Right renal pelvis (tissue), 4 donors: ENCODE data around the gene ROBO3. TPM values are rescaled to one million over a fixed set of nuclear protein-coding genes. Genes with fewer than 3 reads are reported as not detected.

Source experiments
- DNase-seq, 4 donors: peaks; one replicate each; pipeline ENCODE4 v3.0.0-alpha.2; 2013; ENCODE audit warnings: low read depth in 4 of 4, low spot score in 3 of 4, missing footprints in 1 of 4
- polyA plus RNA-seq, 4 donors: library from polyadenylated mRNA; unstranded; fragments of 120-200 nt; gene quantifications; one replicate each; pipeline ENCODE4 v1.2.1, GENCODE V29; 2013; ENCODE audit not compliant: insufficient read length in 4 of 4

ROBO3 gene
- polyA plus RNA-seq, 4 donors, result 22.7 to 29.2 (median 24.9) TPM

- DNase-seq, result no peak
Observed at GRCh38 chr11:124874571-124875255, 9.5 kb downstream of the ROBO3 start.

DNA sequence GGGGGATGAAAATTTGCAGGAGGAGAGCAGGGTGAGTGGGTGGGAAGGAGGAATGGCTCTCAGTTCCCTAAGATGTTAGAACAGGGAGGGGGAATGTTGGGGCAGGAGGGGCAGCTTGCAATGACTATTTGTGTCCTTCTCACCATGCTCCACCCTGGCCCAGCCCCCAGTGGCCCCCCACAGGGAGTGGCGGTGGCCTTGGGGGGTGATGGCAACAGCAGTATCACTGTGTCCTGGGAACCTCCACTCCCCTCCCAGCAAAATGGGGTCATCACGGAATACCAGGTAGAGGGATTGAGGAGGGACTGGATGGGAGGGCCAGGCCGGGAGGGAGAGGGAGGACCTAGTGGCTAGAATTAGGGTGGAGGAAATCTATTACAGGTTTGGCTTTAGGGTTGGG, 10.2 kb downstream of the ROBO3 start:
- no peak for DNase-seq

DNA sequence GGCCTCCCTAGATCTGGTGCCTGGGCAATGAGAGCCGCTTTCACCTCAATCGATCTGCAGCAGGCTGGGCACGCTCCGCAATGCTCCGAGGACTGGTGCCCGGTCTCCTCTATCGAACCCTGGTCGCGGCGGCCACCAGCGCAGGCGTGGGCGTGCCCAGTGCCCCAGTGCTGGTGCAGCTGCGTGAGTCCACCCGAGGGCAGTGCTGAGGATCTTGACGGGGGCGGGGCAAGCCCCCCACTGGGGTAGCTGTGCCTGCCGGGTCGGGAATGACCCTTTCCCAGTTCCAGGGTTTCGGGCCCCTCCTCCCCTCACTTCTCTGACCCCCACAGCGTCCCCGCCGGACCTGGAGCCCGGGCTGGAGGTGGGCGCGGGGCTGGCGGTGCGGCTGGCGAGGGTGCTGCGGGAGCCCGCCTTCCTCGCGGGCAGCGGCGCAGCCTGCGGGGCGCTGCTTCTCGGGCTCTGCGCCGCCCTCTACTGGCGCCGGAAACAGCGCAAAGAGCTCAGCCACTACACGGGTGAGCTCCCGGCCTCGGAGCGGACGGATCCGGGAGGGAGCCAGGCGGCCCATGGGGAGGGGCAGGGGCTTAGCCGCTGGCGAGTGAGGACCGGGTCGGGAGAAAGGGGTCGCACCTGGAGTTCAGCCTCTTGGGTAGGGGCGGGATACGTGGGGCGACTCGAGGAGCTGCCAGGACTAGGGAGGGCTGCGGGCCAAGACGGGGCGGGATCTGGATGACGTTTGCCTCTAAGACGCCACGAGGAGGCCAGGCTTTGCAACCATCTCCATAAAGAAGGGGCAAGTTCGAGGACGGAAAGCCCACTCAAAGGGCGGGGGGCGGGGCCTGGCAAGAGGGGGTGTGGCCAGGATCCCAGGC, 10.9 kb downstream of the ROBO3 start:
- peak; percentile 82 to 90 (median 87) for DNase-seq

DNA sequence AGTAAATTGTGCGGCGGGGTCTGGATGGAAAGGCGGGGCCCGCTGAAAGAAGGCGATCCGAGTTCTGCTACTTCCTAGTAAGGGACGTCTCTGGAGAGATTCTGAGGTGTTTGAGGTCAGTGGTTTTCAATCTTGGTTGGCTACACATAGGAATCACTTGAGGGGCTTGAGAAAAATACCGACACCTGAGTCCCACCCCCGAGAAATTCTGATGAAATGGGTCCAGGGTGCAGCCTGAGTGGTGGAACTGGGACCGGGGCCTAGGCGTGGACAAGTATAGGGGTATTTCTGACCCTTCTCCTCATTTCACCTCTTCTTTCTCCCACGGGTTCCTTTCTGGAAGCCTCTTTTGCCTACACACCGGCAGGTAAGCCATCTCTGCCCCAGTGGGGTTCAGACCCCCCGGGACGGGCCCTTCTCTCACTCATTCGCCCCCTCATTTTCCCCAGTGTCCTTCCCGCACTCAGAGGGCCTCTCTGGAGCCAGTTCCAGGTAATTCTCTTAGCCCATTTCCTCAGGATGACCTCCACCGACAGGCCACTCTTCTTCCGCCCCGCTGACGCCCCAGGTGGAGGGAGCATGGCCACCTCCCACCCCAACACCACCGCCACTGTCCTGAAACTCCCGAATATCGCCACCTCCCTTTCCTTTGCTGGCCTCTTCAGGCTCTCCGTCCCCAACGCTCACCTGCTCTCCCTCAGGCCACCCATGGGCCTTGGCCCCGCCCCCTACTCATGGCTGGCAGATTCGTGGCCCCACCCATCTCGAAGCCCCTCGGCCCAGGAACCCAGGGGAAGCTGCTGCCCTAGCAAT, 11.8 kb downstream of the ROBO3 start:
- DNase-seq, result no peak

DNA sequence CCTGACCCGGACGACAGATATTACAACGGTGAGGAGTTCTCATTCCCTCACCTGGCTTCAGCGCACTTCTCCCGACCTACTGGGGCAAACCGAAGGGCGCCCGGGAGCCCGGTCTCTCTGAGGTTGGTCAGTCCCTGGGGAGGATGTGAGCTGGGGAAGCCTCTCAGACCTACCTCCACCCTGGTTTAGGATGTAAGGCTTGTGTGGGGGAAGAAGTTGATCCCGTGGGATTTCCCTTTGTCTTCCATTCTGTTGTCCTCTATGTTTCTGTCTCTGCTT, 12.3 kb downstream of the ROBO3 start:
- no peak for DNase-seq

DNA sequence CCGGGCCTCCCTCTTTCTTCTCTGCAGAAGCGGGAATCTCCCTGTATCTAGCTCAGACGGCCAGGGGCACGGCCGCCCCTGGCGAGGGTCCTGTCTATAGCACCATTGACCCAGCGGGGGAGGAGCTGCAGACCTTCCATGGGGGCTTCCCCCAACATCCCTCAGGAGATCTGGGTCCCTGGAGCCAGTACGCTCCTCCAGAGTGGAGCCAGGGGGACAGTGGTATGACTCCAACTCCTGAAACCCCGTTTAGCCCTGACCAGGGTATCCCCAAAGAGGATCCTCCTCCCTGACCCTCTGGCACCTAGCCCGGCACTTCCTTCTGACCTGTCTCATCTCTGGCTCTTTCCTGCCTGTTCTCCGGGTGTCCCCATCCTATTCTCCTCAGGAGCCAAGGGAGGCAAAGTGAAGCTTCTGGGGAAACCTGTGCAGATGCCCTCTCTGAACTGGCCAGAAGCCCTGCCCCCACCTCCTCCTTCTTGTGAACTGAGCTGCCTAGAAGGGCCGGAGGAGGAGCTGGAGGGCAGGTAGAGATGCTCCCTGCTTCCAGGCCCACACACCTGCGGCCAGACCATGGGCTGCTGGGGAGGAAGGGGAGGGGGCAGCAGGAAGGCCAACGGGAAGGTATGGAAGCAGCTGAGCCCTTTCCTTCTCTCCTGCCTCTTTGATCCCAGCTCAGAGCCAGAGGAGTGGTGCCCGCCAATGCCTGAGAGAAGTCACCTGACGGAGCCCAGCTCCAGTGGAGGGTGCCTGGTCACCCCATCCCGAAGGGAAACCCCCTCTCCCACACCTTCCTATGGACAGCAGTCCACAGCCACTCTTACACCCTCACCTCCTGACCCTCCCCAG, 12.9 kb downstream of the ROBO3 start:
- DNase-seq, result no peak

GRCh38 chr11:124878759-124879492, 13.7 kb downstream of the ROBO3 start:
- no peak for DNase-seq

DNA sequence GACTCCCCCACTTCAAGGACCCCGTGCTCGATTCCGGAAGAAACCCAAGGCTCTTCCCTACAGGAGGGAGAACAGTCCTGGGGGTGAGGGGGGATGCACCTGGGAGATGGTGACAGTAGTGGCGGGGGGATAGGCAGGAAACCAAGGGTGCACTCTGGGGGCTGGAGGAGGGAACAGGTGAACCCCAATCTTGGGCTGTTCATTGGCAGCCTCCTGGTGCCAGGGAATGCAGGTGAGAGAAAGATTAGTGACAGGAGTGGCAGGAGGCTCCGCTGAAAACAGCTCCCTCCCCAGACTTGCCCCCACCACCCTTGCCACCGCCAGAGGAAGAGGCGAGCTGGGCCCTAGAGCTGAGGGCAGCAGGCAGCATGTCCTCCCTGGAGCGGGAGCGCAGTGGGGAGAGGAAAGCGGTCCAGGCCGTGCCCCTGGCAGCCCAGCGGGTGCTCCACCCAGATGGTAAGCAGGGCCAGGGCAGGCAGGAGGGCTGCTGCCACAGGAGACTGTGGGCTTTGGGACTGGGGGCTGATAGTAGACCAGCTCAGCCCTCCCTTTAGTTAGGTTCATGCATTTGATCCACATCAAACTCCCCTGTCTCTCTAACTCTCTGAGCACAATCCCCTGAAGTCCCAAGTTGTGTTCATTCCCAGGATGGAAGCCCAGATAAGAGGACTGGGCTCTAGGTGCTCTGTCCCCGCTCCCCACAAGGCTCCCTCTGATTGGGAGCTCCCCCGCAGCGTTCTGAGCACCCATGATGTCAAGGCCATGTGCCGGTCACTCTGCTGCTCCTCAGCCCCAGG, 14.5 kb downstream of the ROBO3 start:
- DNase-seq, result no peak

DNA sequence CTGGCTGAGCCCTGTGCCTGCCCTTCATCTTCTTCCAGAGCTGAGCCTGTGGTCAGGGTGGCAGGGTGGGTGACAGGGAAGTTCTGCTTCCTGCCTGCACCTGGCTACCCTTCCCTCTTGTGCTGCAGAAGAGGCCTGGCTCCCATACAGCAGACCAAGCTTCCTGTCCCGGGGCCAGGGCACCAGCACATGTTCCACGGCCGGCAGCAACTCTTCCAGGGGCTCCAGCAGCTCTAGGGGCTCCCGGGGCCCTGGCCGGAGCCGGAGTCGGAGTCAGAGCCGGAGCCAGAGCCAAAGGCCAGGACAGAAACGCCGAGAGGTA, 15.0 kb downstream of the ROBO3 start:
- DNase-seq, result no peak

- no peak for DNase-seq
Observed at GRCh38 chr11:124880958-124881357, 15.7 kb downstream of the ROBO3 start.

DNA sequence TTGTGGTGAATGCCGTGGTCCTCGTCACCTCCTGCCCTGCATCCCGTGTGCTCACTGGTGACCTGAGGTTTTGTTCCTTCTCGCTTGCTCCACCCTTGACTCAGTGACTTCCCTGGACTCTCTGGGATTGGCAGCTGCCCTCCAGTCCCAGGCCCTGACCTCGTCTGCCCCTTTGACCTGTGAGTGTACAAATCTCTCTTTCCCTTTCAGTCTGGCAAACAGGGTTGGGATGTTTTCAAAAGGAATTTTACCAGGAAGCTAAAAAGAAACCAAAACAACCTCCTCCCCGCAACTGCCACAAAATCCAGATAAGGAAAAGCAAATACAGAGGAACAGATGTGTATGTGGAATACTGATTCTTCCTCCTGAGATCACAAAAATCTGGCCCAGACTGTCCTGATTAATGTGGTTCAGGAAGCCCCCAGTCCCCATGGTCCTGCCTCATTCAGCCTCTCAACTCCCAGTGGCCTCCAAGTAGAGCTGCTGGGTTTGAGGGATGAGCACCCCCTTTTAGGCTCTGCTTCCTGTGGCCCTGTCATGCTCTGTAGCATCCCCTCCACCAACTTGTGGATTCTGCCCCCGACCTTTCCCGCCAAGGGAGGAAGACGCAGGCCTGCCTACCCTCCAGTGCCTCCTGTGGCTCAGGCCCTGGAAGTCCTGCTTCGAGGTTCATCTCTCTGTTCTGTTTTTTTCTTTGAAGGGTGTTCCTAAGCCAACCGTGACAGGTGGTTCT, 17.3 kb downstream of the ROBO3 start:
- DNase-seq, result no peak

GRCh38 chr11:124884340-124884739, 19.1 kb downstream of the ROBO3 start:
- DNase-seq, result no peak

DNA sequence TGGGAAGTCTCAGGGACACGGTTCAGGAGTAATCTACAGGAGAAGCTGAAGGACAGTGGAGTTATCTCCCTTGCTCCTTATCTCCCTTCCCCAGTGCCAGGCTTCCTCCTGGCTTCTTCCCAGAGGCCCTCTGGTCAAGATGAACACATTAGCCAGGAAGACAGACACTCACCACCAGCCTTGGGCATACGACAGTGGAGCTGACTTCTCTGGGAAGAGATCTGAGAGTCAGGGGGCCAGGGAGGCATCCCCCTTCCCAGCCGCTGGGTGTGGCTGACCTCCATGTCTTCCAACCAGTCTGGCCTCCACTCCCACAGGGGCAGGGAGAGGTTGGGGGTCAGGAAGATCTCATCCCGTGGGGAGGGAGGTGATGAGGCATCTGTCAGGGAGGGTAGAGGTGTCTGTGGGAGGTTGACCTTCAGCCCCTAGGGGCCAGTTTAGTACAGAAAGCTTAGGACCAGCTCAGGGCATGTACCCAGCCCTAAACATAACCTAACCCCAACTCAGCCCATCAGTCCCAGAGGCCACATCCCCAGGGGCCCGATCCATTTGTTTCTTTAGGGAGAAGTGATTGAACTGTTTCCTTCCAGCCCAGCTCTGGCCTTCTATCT, 19.7 kb downstream of the ROBO3 start:
- DNase-seq, result no peak

DNA sequence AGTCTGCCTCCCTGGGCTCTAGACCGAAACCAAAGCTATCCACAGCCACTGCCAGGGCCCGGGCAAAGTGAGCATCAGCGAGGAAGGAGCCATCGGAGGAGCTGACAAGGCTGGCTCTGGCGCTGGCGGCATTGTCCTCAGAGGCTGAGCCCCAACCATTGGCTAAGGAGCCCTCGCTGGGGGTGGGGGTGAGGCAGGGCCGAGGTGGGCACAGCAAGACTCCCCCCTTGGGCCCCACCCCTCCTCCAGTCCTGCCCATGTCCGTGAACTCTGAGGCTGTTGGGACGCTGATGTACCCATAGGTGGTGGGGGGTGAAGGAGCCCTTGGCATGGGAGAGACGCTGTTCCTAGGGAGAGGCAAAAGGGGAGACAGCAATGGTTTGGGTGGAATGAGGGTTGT, 21.2 kb downstream of the ROBO3 start:
- no peak for DNase-seq

- no peak for DNase-seq
Observed at GRCh38 chr11:124886978-124887666, 21.9 kb downstream of the ROBO3 start.

- no peak for DNase-seq
Observed at GRCh38 chr11:124887667-124888013, 22.4 kb downstream of the ROBO3 start.

GRCh38 chr11:124889191-124890091, 24.2 kb downstream of the ROBO3 start:
- DNase-seq, result no peak
